Measurements from ENCODE around the gene SAMD1.

The SAMD1 gene

GRCh38 chr19:14113762-14114414 is 23.3 kb upstream of the SAMD1 start:
- no peak overlapping the region for H3K27ac ChIP-seq
- 0 out of 2 replicates have a peak, but pooled peaks have one; percentile 22 for TF ChIP-seq CTCF (conservative IDR thresholded peaks at IDR 0.05)
- no peak for TF ChIP-seq ZFX (IDR thresholded peaks at IDR 0.05)

GRCh38 chr19:14112809-14113385 is 22.3 kb upstream of the SAMD1 start:
- no peak overlapping the region for H3K27ac ChIP-seq
- TF ChIP-seq ZFX (IDR thresholded peaks at IDR 0.05) (no peak), CTCF (conservative IDR thresholded peaks at IDR 0.05) (no peak)

- no peak overlapping the region for H3K27ac ChIP-seq
- TF ChIP-seq CTCF (conservative IDR thresholded peaks at IDR 0.05) (no peak), ZFX (IDR thresholded peaks at IDR 0.05) (no peak)
Observed at GRCh38 chr19:14112051-14112808, 21.7 kb upstream of the SAMD1 start.

GRCh38 chr19:14111486-14111885 is 20.9 kb upstream of the SAMD1 start:
- H3K27ac ChIP-seq, result no peak overlapping the region
- TF ChIP-seq ZFX (IDR thresholded peaks at IDR 0.05) (no peak), CTCF (conservative IDR thresholded peaks at IDR 0.05) (no peak)

GRCh38 chr19:14110650-14111049 is 20.1 kb upstream of the SAMD1 start:
- no peak overlapping the region for H3K27ac ChIP-seq
- no peak for TF ChIP-seq CTCF (conservative IDR thresholded peaks at IDR 0.05)
- no peak for TF ChIP-seq ZFX (IDR thresholded peaks at IDR 0.05)

GRCh38 chr19:14107581-14108461 is 17.3 kb upstream of the SAMD1 start:
- no peak overlapping the region for H3K27ac ChIP-seq
- no peak for TF ChIP-seq ZFX (IDR thresholded peaks at IDR 0.05)
- no peak for TF ChIP-seq CTCF (conservative IDR thresholded peaks at IDR 0.05)

All from C4-2B (cell line).